ENCODE results near the gene HPS5. TPM values are rescaled to one million over a fixed set of nuclear protein-coding genes. Genes with fewer than 3 reads are reported as not detected.

Gene HPS5
- total RNA-seq, 6 donors from 2014 or later: 18.6 to 40.9 (median 31.1) TPM

DNA sequence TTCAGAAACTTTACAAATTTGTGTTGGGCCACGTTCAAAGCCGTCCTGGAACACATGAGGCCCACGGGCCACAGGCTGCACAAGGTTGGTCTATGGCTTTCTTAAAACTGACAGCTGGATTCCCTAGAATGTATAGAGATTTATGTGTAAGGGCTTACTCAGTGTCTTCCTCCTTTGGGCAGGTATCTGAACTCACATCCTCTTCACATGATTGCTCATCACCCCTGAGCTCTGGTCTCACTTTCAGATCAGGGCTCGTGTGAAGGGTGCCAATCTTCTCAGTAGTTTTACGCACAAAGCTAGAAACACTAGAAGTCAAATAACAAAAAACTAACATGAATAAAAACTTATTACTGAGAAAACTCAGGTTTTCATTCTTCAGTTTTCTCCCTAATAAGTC is 27.1 kb downstream of the HPS5 start:
- ATAC-seq (ENCODE audit: low FRiP score in 2 of 2) (no peak), DNase-seq (no peak)
- Histone ChIP-seq H3K36me3 (peaks cover 25 to 96% (median 60%) of the 10 kb centered on the region in 4 donors), H3K4me1 (no peaks in the 10 kb centered on the region), H3K27ac (no peak overlapping the region), H3K4me3 (no peak overlapping the region), H3K9me3 (no peaks in the 10 kb centered on the region), H3K27me3 (no peaks in the 10 kb centered on the region)
- WGBS, 2 donors: 92 to 97% methylated on average over 5 of the region's 5 CpGs
- no peak for TF ChIP-seq POLR2AphosphoS5 (IDR thresholded peaks at IDR 0.05)
- TF ChIP-seq EP300 (IDR thresholded peaks at IDR 0.05): no peak
- TF ChIP-seq, protein P1, sequence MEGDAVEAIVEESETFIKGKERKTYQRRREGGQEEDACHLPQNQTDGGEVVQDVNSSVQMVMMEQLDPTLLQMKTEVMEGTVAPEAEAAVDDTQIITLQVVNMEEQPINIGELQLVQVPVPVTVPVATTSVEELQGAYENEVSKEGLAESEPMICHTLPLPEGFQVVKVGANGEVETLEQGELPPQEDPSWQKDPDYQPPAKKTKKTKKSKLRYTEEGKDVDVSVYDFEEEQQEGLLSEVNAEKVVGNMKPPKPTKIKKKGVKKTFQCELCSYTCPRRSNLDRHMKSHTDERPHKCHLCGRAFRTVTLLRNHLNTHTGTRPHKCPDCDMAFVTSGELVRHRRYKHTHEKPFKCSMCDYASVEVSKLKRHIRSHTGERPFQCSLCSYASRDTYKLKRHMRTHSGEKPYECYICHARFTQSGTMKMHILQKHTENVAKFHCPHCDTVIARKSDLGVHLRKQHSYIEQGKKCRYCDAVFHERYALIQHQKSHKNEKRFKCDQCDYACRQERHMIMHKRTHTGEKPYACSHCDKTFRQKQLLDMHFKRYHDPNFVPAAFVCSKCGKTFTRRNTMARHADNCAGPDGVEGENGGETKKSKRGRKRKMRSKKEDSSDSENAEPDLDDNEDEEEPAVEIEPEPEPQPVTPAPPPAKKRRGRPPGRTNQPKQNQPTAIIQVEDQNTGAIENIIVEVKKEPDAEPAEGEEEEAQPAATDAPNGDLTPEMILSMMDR (IDR thresholded peaks at IDR 0.05): no peak
- no peak for TF ChIP-seq POLR2A (IDR thresholded peaks at IDR 0.05)

DNA sequence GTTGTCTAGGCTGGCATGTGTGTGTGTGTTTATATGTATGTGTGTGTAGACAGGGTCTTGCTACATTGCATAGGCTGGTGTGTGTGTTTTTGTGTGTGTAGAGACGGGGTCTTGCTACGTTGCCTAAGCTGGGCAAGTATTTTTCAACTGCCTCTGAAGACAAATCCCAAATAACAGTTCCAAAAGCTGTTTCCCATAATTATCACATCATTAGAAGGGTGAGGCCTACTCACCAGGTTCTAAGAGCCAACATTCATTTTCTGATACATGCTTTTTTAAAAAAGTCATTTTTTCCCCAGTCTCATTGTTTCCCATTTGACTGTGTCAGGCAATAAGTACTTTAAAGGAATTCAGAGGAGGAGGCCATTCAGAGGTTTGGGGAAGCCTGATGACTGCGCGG is 33.0 kb downstream of the HPS5 start:
- H3K27me3 ChIP-seq: no peaks in the 10 kb centered on the region
- DNase-seq (no peak), ATAC-seq (ENCODE audit: low FRiP score in 2 of 2) (no peak)
- no peaks in the 10 kb centered on the region for H3K9me3 ChIP-seq
- no peak overlapping the region for H3K4me3 ChIP-seq
- TF ChIP-seq POLR2AphosphoS5 (IDR thresholded peaks at IDR 0.05) (no peak), EP300 (IDR thresholded peaks at IDR 0.05) (no peak), POLR2A (IDR thresholded peaks at IDR 0.05) (no peak)
- TF ChIP-seq, protein P1 (IDR thresholded peaks at IDR 0.05): no peak
- H3K4me1 ChIP-seq: no peaks in the 10 kb centered on the region
- WGBS, 2 donors: 87 to 89% methylated on average over 4 of the region's 4 CpGs
- H3K27ac ChIP-seq: no peak overlapping the region
- peaks cover 23 to 95% (median 65%) of the 10 kb centered on the region in 4 donors for H3K36me3 ChIP-seq

DNA sequence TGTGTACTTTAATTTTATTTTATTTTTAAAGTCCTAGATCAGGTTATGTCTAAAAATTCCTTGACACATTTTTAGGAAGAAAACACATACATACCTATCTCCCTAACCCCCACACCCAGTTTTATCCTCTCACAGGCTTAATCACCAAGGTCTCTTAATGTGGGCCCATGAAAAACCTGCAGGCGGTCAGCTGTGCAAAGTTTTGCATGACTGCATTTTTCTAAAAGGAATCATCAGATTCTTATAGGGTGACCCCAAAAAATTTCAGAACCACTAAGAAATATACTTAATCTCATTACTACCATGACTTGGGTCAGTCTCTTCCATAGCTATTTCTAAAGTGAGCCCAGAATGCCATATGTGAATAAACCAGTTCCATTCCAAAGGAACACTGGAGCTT is 36.1 kb downstream of the HPS5 start:
- TF ChIP-seq POLR2AphosphoS5 (IDR thresholded peaks at IDR 0.05): no peak
- TF ChIP-seq, protein P1 (IDR thresholded peaks at IDR 0.05): no peak
- no peak for TF ChIP-seq EP300 (IDR thresholded peaks at IDR 0.05)
- Histone ChIP-seq H3K27me3 (no peaks in the 10 kb centered on the region), H3K36me3 (peaks cover 27 to 93% (median 55%) of the 10 kb centered on the region in 4 donors), H3K27ac (no peak overlapping the region), H3K9me3 (no peaks in the 10 kb centered on the region), H3K4me1 (no peaks in the 10 kb centered on the region), H3K4me3 (no peak overlapping the region)
- DNase-seq (no peak), ATAC-seq (ENCODE audit: low FRiP score in 2 of 2) (no peak)
- WGBS, 2 donors: 97% methylated on average over 1 of the region's 1 CpG

DNA sequence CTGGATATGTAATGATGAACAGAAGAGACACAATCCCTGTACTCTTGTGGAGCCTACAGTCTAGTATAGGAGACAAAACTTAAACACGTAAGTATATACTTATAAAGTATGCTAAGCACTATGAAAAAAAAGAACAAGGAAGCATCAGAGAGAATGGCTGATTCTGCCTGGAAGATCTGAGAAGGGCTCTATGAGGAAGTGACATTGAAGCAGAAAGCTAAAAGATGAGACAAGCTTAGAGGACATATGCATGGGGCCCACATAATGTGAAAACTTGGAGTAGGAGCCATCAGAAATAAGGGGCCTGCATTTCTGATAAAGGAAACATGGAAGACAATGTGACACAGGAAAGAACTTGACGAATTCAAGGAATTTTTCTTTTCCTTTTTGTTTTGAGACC is 39.3 kb downstream of the HPS5 start:
- ATAC-seq (ENCODE audit: low FRiP score in 2 of 2) (no peak), DNase-seq (no peak)
- no peak overlapping the region for H3K4me3 ChIP-seq
- WGBS, 2 donors: 89 to 91% methylated on average over 2 of the region's 2 CpGs
- TF ChIP-seq, protein P1 (IDR thresholded peaks at IDR 0.05): no peak
- TF ChIP-seq POLR2AphosphoS5 (IDR thresholded peaks at IDR 0.05) (no peak), POLR2A (IDR thresholded peaks at IDR 0.05) (no peak), EP300 (IDR thresholded peaks at IDR 0.05) (no peak)
- no peaks in the 10 kb centered on the region for H3K27me3 ChIP-seq
- no peak overlapping the region for H3K27ac ChIP-seq
- no peaks in the 10 kb centered on the region for H3K9me3 ChIP-seq
- peaks cover 23 to 86% (median 50%) of the 10 kb centered on the region in 4 donors for H3K36me3 ChIP-seq
- no peaks in the 10 kb centered on the region for H3K4me1 ChIP-seq

DNA sequence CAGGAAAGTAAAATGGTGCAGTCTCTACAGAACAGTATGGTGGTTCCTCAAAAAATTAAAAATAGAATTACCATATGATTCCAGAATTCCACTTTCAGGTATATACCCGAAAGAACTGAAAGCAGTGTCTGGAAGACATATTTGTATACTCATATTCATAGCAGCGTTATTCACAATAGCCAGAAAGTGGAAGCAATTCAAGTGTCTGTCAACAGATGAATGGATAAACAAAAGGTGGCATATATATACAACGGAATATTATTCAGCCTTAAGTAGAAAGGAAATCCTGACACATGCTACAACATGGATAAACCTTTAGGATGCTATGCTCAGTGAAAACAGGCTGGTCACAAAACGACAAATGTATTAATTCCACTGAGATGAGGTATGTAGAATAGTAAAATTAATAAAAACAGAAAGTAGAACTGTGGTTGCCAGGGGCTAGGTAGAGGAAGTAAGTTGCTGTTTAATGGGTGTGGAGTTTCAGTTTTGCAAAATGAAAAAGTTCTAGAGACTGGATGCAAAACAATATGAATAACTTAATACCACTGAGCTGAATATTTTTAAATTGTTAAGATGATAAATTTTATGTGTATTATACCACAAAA is 41.4 kb downstream of the HPS5 start:
- no peaks in the 10 kb centered on the region for H3K9me3 ChIP-seq
- ATAC-seq (ENCODE audit: low FRiP score in 2 of 2) (no peak), DNase-seq (no peak)
- no peaks in the 10 kb centered on the region for H3K4me1 ChIP-seq
- WGBS, 2 donors: 40 to 50% methylated on average over 4 of the region's 4 CpGs
- TF ChIP-seq POLR2A (IDR thresholded peaks at IDR 0.05) (no peak), POLR2AphosphoS5 (IDR thresholded peaks at IDR 0.05) (no peak), EP300 (IDR thresholded peaks at IDR 0.05) (no peak)
- TF ChIP-seq, protein P1 (IDR thresholded peaks at IDR 0.05): no peak
- H3K36me3 ChIP-seq: peaks cover 11 to 69% (median 31%) of the 10 kb centered on the region in 4 donors
- no peak overlapping the region for H3K4me3 ChIP-seq
- no peaks in the 10 kb centered on the region for H3K27me3 ChIP-seq
- no peak overlapping the region for H3K27ac ChIP-seq

Measured in upper lobe of left lung (tissue), 6 donors.